Measurements from ENCODE around the gene SLC6A6.

GRCh38 chr3:14392231-14392630, 10.2 kb upstream of the SLC6A6 start:
- TF ChIP-seq POLR2A (IDR thresholded peaks at IDR 0.05) (no peak), CTCF (IDR thresholded peaks at IDR 0.05) (no peak)
